PC-9 (cell line): ENCODE results near the gene LRMDA. TPM values are rescaled to one million over a fixed set of nuclear protein-coding genes. Genes with fewer than 3 reads are reported as not detected.

Source experiments
- BruUV-seq: library from RNA; stranded (reverse); fragments of 400-500 nt; replicated peaks from 2 replicates; lab custom pipeline; 2021; lab: Mats Ljungman, UMichigan
- CTCF ChIA-PET: fragments of 300-600 bp; sonication (Branson Sonifier 250); formaldehyde crosslinking; loops from one replicate; lab custom pipeline; 2022; ENCODE audit warnings: antibody characterized with exemption; lab: Charles Lee
- POLR2A ChIA-PET: fragments of 300-600 bp; sonication (Branson Sonifier 250); formaldehyde crosslinking; loops from one replicate; lab custom pipeline; 2022; ENCODE audit warnings: antibody characterized with exemption; ENCODE audit not compliant: unreplicated experiment; lab: Charles Lee
- DNase-seq, 2 experiments: peaks; one replicate each; pipeline versions ENCODE4 v3.0.0 to v3.0.0-alpha.2; 2015 to 2022; ENCODE audit warnings: mixed read lengths in 1 of 2
- H2AFZ ChIP-seq: fragments of 200-600 bp; sonication (generic); 2 replicates; pipeline ENCODE4 v1.8.1; 2017; ENCODE audit warnings: antibody characterized with exemption
- H3F3A ChIP-seq: fragments of 200-600 bp; sonication (generic); 2 replicates; pipeline ENCODE4 v1.8.1; 2017; ENCODE audit warnings: antibody characterized with exemption, mild to moderate bottlenecking, low read depth; ENCODE audit not compliant: insufficient read depth
- H3K27ac ChIP-seq: fragments of 200-600 bp; sonication (generic); 2 replicates; pipeline ENCODE4 v1.6.1; 2016; ENCODE audit warnings: mixed run types
- H3K27me3 ChIP-seq: fragments of 200-600 bp; sonication (generic); 2 replicates; pipeline ENCODE4 v1.6.1; 2016; ENCODE audit warnings: low read depth, mixed run types; ENCODE audit not compliant: insufficient read depth
- H3K36me3 ChIP-seq: fragments of 200-600 bp; sonication (generic); 2 replicates; pipeline ENCODE4 v1.6.1; 2016; ENCODE audit warnings: low read depth, mixed run types
- H3K4me1 ChIP-seq: fragments of 200-600 bp; sonication (generic); replicated peaks from 2 replicates; pipeline ENCODE4 v1.6.1; 2016; ENCODE audit warnings: mixed run types; ENCODE audit not compliant: insufficient read depth
- H3K4me2 ChIP-seq: fragments of 200-600 bp; sonication (generic); 2 replicates; pipeline ENCODE4 v1.6.1; 2017; ENCODE audit warnings: mixed run types
- H3K4me3 ChIP-seq: fragments of 200-600 bp; sonication (generic); 2 replicates; pipeline ENCODE4 v1.6.1; 2016; ENCODE audit warnings: mixed run types
- H3K79me2 ChIP-seq: fragments of 200-600 bp; sonication (generic); 2 replicates; pipeline ENCODE4 v1.6.1; 2017; ENCODE audit warnings: low read depth, mixed run types
- H3K9me2 ChIP-seq: fragments of 200-600 bp; sonication (generic); 2 replicates; pipeline ENCODE4 v1.8.1; 2017; ENCODE audit warnings: mild to moderate bottlenecking; ENCODE audit not compliant: insufficient read depth
- H3K9me3 ChIP-seq: fragments of 200-600 bp; sonication (generic); 2 replicates; pipeline ENCODE4 v1.8.1; 2016; ENCODE audit warnings: low read depth; ENCODE audit not compliant: insufficient read depth
- H4K20me1 ChIP-seq: fragments of 200-600 bp; sonication (generic); 2 replicates; pipeline ENCODE4 v1.8.1; 2017; ENCODE audit not compliant: insufficient read depth
- CTCF ChIP-seq: fragments of 200-600 bp; sonication (generic); conservative IDR thresholded peaks from 2 replicates; pipeline ENCODE4 v1.6.1; 2017; ENCODE audit warnings: mixed run types, antibody characterized with exemption, mild to moderate bottlenecking, moderate library complexity
- EZH2 ChIP-seq: fragments of 200-600 bp; sonication (generic); IDR thresholded peaks from 2 replicates; pipeline ENCODE4 v1.8.0; 2017; ENCODE audit warnings: antibody characterized with exemption, low read depth
- intact Hi-C: fragments of 100-400 bp; cut with micrococcal nuclease; formaldehyde crosslinking; loops from one replicate; pipeline ENCODE4 v1.10.0; 2022; ENCODE audit not compliant: unreplicated experiment
- total RNA-seq: library from RNA; stranded (reverse); gene quantifications from 2 replicates; pipeline ENCODE4 v1.2.3, GENCODE V29; 2021

Gene LRMDA
- total RNA-seq, 1 experiment from 2014 or later, result not detected

GRCh38 chr10:75612904-75613684, 181.7 kb downstream of the LRMDA start:
- TF ChIP-seq EZH2, result no peak
- no peak for TF ChIP-seq CTCF
- no TSS peak for BruUV-seq
- DNase-seq, result no peak
- Histone ChIP-seq H3F3A (no peaks in the 10 kb centered on the region), H3K36me3 (no peaks in the 10 kb centered on the region), H3K4me1 (no peaks in the 10 kb centered on the region), H4K20me1 (no peaks in the 10 kb centered on the region), H3K27me3 (no peaks in the 10 kb centered on the region), H3K9me2 (no peaks in the 10 kb centered on the region), H3K4me3 (no peak overlapping the region), H3K27ac (no peak overlapping the region), H2AFZ (no peak overlapping the region), H3K79me2 (no peaks in the 10 kb centered on the region), H3K9me3 (no peaks in the 10 kb centered on the region), H3K4me2 (no peak overlapping the region)
- intact Hi-C loops, result no loop called here
- ChIA-PET CTCF (no interaction called here), POLR2A (no interaction called here)

- Histone ChIP-seq H3K4me2 (no peak overlapping the region), H3K9me3 (no peaks in the 10 kb centered on the region), H3K36me3 (no peaks in the 10 kb centered on the region), H3K4me3 (no peak overlapping the region), H3F3A (no peaks in the 10 kb centered on the region), H3K79me2 (no peaks in the 10 kb centered on the region), H3K9me2 (no peaks in the 10 kb centered on the region), H3K27ac (no peak overlapping the region), H3K27me3 (no peaks in the 10 kb centered on the region), H2AFZ (no peak overlapping the region), H3K4me1 (no peaks in the 10 kb centered on the region), H4K20me1 (no peaks in the 10 kb centered on the region)
- DNase-seq, result no peak
- ChIA-PET CTCF (no interaction called here), POLR2A (no interaction called here)
- intact Hi-C loops, result no loop called here
- BruUV-seq, result no TSS peak
- TF ChIP-seq EZH2 (no peak), CTCF (no peak)
Observed at GRCh38 chr10:75613685-75614504, 182.5 kb downstream of the LRMDA start.

- H3K4me1 ChIP-seq, result no peaks in the 10 kb centered on the region
- POLR2A ChIA-PET, result no interaction called here
- intact Hi-C loops, result no loop called here
- no peaks in the 10 kb centered on the region for H3K36me3 ChIP-seq
- no peak overlapping the region for H3K27ac ChIP-seq
- no peak overlapping the region for H3K4me2 ChIP-seq
- H3K79me2 ChIP-seq, result no peaks in the 10 kb centered on the region
- H3K9me3 ChIP-seq, result no peaks in the 10 kb centered on the region
- DNase-seq, result no peak
- H3K4me3 ChIP-seq, result no peak overlapping the region
- no TSS peak for BruUV-seq
- no peaks in the 10 kb centered on the region for H3F3A ChIP-seq
- H3K9me2 ChIP-seq, result no peaks in the 10 kb centered on the region
- no peaks in the 10 kb centered on the region for H4K20me1 ChIP-seq
- CTCF ChIA-PET, result no interaction called here
- TF ChIP-seq EZH2, result no peak
- no peak for TF ChIP-seq CTCF
- no peaks in the 10 kb centered on the region for H3K27me3 ChIP-seq
- no peak overlapping the region for H2AFZ ChIP-seq
Observed at GRCh38 chr10:75616076-75616475, 184.7 kb downstream of the LRMDA start.
